H1 (cell line): ENCODE measurements around the gene SERINC5. TPM values are rescaled to one million over a fixed set of nuclear protein-coding genes. Genes with fewer than 3 reads are reported as not detected.

Source experiments
- CTCF ChIA-PET: fragments of 300-600 bp; sonication (Branson Sonifier 250); formaldehyde crosslinking; loops from one replicate; lab custom pipeline; 2021; ENCODE audit not compliant: partially characterized antibody; lab: Charles Lee
- POLR2A ChIA-PET: fragments of 300-600 bp; sonication (Branson Sonifier 250); formaldehyde crosslinking; loops from one replicate; lab custom pipeline; 2021; ENCODE audit warnings: inconsistent platforms; ENCODE audit not compliant: partially characterized antibody; lab: Charles Lee
- DNase-seq, 2 experiments: peaks; one replicate each; pipeline versions ENCODE4 v3.0.0 to v3.0.0-alpha.2; 2010 to 2022; ENCODE audit warnings: low spot score in 2 of 2, low read depth in 1 of 2, mixed read lengths in 1 of 2
- FAIRE-seq: peaks from 2 replicates; lab custom pipeline; 2011; peaks lifted over from hg19 to GRCh38; lab: Jason Lieb, UNC
- H2AFZ ChIP-seq: 2 replicates; pipeline ENCODE4 v1.8.1; 2012; ENCODE audit warnings: low read length, inconsistent platforms
- H2AK5ac ChIP-seq: 2 replicates; pipeline ENCODE4 v1.6.1; 2013; ENCODE audit warnings: low read depth, low read length
- H2BK120ac ChIP-seq: replicated peaks from 2 replicates; pipeline ENCODE3; 2013; ENCODE audit warnings: low read depth, low read length, inconsistent platforms
- H2BK12ac ChIP-seq: 2 replicates; pipeline ENCODE4 v1.6.1; 2013; ENCODE audit warnings: low read depth, low read length
- H2BK15ac ChIP-seq: 2 replicates; pipeline ENCODE4 v1.6.1; 2013; ENCODE audit warnings: low read length
- H2BK20ac ChIP-seq: 2 replicates; pipeline ENCODE4 v1.6.1; 2013; ENCODE audit warnings: low read length
- H2BK5ac ChIP-seq: 2 replicates; pipeline ENCODE4 v1.6.1; 2013; ENCODE audit warnings: low read depth, low read length
- H3K14ac ChIP-seq: 2 replicates; pipeline ENCODE4 v1.6.1; 2013; ENCODE audit warnings: inconsistent platforms; ENCODE audit not compliant: insufficient read length
- H3K18ac ChIP-seq: 2 replicates; pipeline ENCODE4 v1.6.1; 2013; ENCODE audit warnings: low read length; ENCODE audit errors: extremely low read depth
- H3K23ac ChIP-seq: 2 replicates; pipeline ENCODE4 v1.6.1; 2013; ENCODE audit warnings: inconsistent platforms; ENCODE audit not compliant: insufficient read length
- H3K23me2 ChIP-seq: 2 replicates; pipeline ENCODE4 v1.6.1; 2013; ENCODE audit warnings: low read depth, low read length
- H3K27ac ChIP-seq: 2 replicates; pipeline ENCODE4 v1.6.1; 2011; ENCODE audit warnings: low read depth, low read length, inconsistent platforms
- H3K27me3 ChIP-seq, 4 experiments: replicated peaks in 1 of 4; 1 replicate in 1 of 4; 2 replicates in 3 of 4; pipeline versions ENCODE4 v1.6.1 to v1.8.1; 2011 to 2013; ENCODE audit warnings: low read length in 3 of 4, mild to moderate bottlenecking in 3 of 4, inconsistent platforms in 2 of 4, mixed read lengths in 2 of 4, moderate library complexity in 1 of 4; ENCODE audit not compliant: control insufficient read depth in 3 of 4, insufficient read depth in 3 of 4; ENCODE audit errors: extremely low read depth in 1 of 4
- H3K36me3 ChIP-seq, 4 experiments: 2 replicates each; pipeline versions ENCODE4 v1.6.1 to v1.8.1; 2011 to 2013; ENCODE audit warnings: mild to moderate bottlenecking in 4 of 4, low read length in 3 of 4, moderate library complexity in 2 of 4, control low read depth in 1 of 4, inconsistent platforms in 1 of 4; ENCODE audit not compliant: insufficient read depth in 4 of 4, control insufficient read depth in 2 of 4
- H3K4ac ChIP-seq: replicated peaks from 2 replicates; pipeline ENCODE3; 2013; ENCODE audit warnings: low read length, low read depth, mixed read lengths, inconsistent platforms; ENCODE audit not compliant: insufficient read length
- H3K4me1 ChIP-seq, 4 experiments: replicated peaks in 1 of 4; 1 replicate in 1 of 4; 2 replicates in 3 of 4; pipeline versions ENCODE4 v1.6.1 to v1.8.1; 2011 to 2013; ENCODE audit warnings: low read length in 3 of 4, inconsistent platforms in 2 of 4, mixed read lengths in 1 of 4; ENCODE audit not compliant: insufficient read depth in 4 of 4, control insufficient read depth in 3 of 4
- H3K4me2 ChIP-seq, 2 experiments: 2 replicates each; pipeline versions ENCODE4 v1.6.1 to v1.8.1; 2011 to 2013; ENCODE audit warnings: low read depth in 2 of 2, low read length in 2 of 2, control low read depth in 1 of 2, inconsistent platforms in 1 of 2, mild to moderate bottlenecking in 1 of 2; ENCODE audit not compliant: insufficient read depth in 1 of 2
- H3K4me3 ChIP-seq, 4 experiments: fragments of 200-600, 300-600 bp in 1 of 4; sonication (generic), shearing (Covaris generic), sonication (Bioruptor Twin) in 1 of 4; 2 replicates each; pipeline versions ENCODE4 v1.5.1 to v1.8.1; 2011 to 2016; ENCODE audit warnings: low read length in 4 of 4, low read depth in 3 of 4, control low read depth in 2 of 4, inconsistent platforms in 2 of 4, mild to moderate bottlenecking in 2 of 4, mixed read lengths in 1 of 4, moderate library complexity in 1 of 4; ENCODE audit not compliant: insufficient read depth in 2 of 4; ENCODE audit errors: extremely low read depth in 1 of 4
- H3K56ac ChIP-seq: replicated peaks from 2 replicates; pipeline ENCODE3; 2013; ENCODE audit warnings: low read depth, mild to moderate bottlenecking, mixed read lengths, low read length, inconsistent platforms; ENCODE audit not compliant: insufficient read length
- H3K79me1 ChIP-seq: 2 replicates; pipeline ENCODE4 v1.6.1; 2013; ENCODE audit warnings: low read depth, low read length, control low read depth
- H3K79me2 ChIP-seq, 2 experiments: 2 replicates each; pipeline versions ENCODE4 v1.6.1 to v1.8.1; 2012 to 2013; ENCODE audit warnings: low read length in 2 of 2, mild to moderate bottlenecking in 2 of 2, inconsistent platforms in 1 of 2; ENCODE audit not compliant: insufficient read depth in 2 of 2, control insufficient read depth in 1 of 2
- H3K9ac ChIP-seq, 4 experiments: replicated peaks in 1 of 4; 1 replicate in 1 of 4; 2 replicates in 3 of 4; pipeline versions ENCODE4 v1.6.1 to v1.8.1; 2011 to 2013; ENCODE audit warnings: low read depth in 3 of 4, low read length in 3 of 4, control low read depth in 2 of 4, mild to moderate bottlenecking in 2 of 4, moderate library complexity in 2 of 4, inconsistent platforms in 1 of 4; ENCODE audit errors: extremely low read depth in 1 of 4
- H3K9me3 ChIP-seq, 2 experiments: 2 replicates each; pipeline versions ENCODE4 v1.6.1 to v1.8.1; 2012 to 2013; ENCODE audit warnings: mild to moderate bottlenecking in 2 of 2, moderate library complexity in 2 of 2, control low read depth in 1 of 2, inconsistent platforms in 1 of 2, low read depth in 1 of 2, low read length in 1 of 2, mixed read lengths in 1 of 2; ENCODE audit not compliant: insufficient read depth in 2 of 2
- H4K20me1 ChIP-seq, 2 experiments: replicated peaks in 1 of 2; 2 replicates each; pipeline versions ENCODE3 to v1.8.1; 2011 to 2013; ENCODE audit warnings: inconsistent platforms in 2 of 2, low read length in 2 of 2, mild to moderate bottlenecking in 1 of 2; ENCODE audit not compliant: insufficient read depth in 2 of 2, control insufficient read depth in 1 of 2
- H4K5ac ChIP-seq: 2 replicates; pipeline ENCODE4 v1.6.1; 2013; ENCODE audit warnings: low read length, low read depth, mixed read lengths, inconsistent platforms; ENCODE audit not compliant: insufficient read length
- H4K8ac ChIP-seq: 2 replicates; pipeline ENCODE4 v1.8.0; 2013; ENCODE audit warnings: mild to moderate bottlenecking, moderate library complexity, low read length, inconsistent platforms; ENCODE audit not compliant: insufficient read depth; ENCODE audit errors: extremely low read depth
- H4K91ac ChIP-seq: replicated peaks from 2 replicates; pipeline ENCODE3; 2013; ENCODE audit warnings: low read length, mixed read lengths, inconsistent platforms; ENCODE audit not compliant: insufficient read length
- ASH2L ChIP-seq: fragments of 200-600, 300-600 bp; sonication (generic); IDR thresholded peaks from one replicate; pipeline ENCODE4 v1.7.1; 2017; ENCODE audit warnings: low read length
- HDAC2 ChIP-seq, 2 experiments: fragments of 300-600 bp in 1 of 2; sonication (generic) in 1 of 2; IDR thresholded peaks; 2 replicates each; pipeline ENCODE4 v1.6.1; 2011 to 2012; ENCODE audit warnings: low read depth in 2 of 2, low read length in 2 of 2, mild to moderate bottlenecking in 2 of 2, moderate library complexity in 2 of 2, borderline replicate concordance in 1 of 2, inconsistent platforms in 1 of 2
- JUN ChIP-seq: IDR thresholded peaks from 2 replicates; pipeline ENCODE4 v1.6.1; 2011; ENCODE audit warnings: low read depth, mild to moderate bottlenecking, improper control_type of control experiment, low read length
- MAX ChIP-seq: IDR thresholded peaks from 2 replicates; pipeline ENCODE4 v1.6.1; 2012; ENCODE audit warnings: inconsistent platforms
- RNF2 ChIP-seq: fragments of 200-900, 300-1000 bp; sonication (generic); IDR thresholded peaks from 2 replicates; pipeline ENCODE4 v1.7.1; 2016; ENCODE audit warnings: borderline replicate concordance, low read depth, mild to moderate bottlenecking, antibody characterized with exemption, low read length; ENCODE audit not compliant: poor library complexity, severe bottlenecking; ENCODE audit errors: missing control alignments
- SIN3A ChIP-seq, 2 experiments: IDR thresholded peaks in 1 of 2; conservative IDR thresholded peaks in 1 of 2; 2 replicates each; pipeline ENCODE4 v1.6.1; 2011 to 2012; ENCODE audit warnings: low read length in 2 of 2, improper control_type of control experiment in 1 of 2, low read depth in 1 of 2, mild to moderate bottlenecking in 1 of 2
- SRF ChIP-seq: IDR thresholded peaks from 2 replicates; pipeline ENCODE4 v1.6.1; 2011; ENCODE audit warnings: mild to moderate bottlenecking, low read depth, low read length, moderate library complexity
- TBP ChIP-seq: IDR thresholded peaks from 2 replicates; pipeline ENCODE4 v1.6.1; 2011; ENCODE audit warnings: low read depth, low read length, improper control_type of control experiment
- WGBS, 2 experiments: shearing (Covaris generic) in 1 of 2; methylation state at CpG; one replicate each; pipeline versions ENCODE4 v1.1.6 to v1.1.7; 2013 to 2015; ENCODE audit warnings: low lambda C conversion rate in 2 of 2, mixed read lengths in 2 of 2, inconsistent platforms in 1 of 2, low coverage in 1 of 2, missing lambda C conversion rate in 1 of 2; ENCODE audit not compliant: insufficient replicate concordance in 2 of 2, insufficient coverage in 1 of 2, insufficient read length in 1 of 2; ENCODE audit errors: extremely low coverage in 1 of 2, missing lambda C conversion rate in 1 of 2; 5-methylcytosine and 5-hydroxymethylcytosine counted together
- polyA plus RNA-seq, 7 experiments: library from polyadenylated mRNA; depleted of rRNA in 3 of 7; stranded (reverse) in 5 of 7; unstranded in 2 of 7; fragments of >200 nt in 5 of 7; fragments of 200-250 nt in 2 of 7; gene quantifications; 1 replicate in 5 of 7; 2 replicates in 1 of 7; 4 replicates in 1 of 7; pipeline versions ENCODE4 v1.2.1 to v1.2.3, GENCODE V29; 2011 to 2013; ENCODE audit warnings: missing spikeins in 2 of 7, mixed read lengths in 2 of 7
- total RNA-seq: library from RNA; stranded (reverse); fragmentation: NEBNext Ultra II Directional; extraction: Animal tissue kit (Norgen Biotek cat#: 25700); gene quantifications from 2 replicates; pipeline ENCODE4 v1.2.1, GENCODE V29; 2021

SERINC5 gene
- total and polyA plus RNA-seq, 2 of the 8 experiments (the other 6 are each of a cell fraction or from before 2014, with no cell fraction given), result 32.2 to 149 TPM

- H3K23me2 ChIP-seq, result peaks cover 16% of the 10 kb centered on the region
- H3K79me2 ChIP-seq, result peaks cover 44 to 60% of the 10 kb centered on the region in 2 experiments
- TF ChIP-seq SRF (no peak), TBP (no peak), HDAC2 (IDR thresholded peaks at IDR 0.05; ENCODE audit: borderline replicate concordance in 1 of 2, low read depth in 2 of 2, low read length in 2 of 2) (0 out of 4 replicates have a peak, but pooled peaks of 1 of the 2 experiments have one; percentile 44), ASH2L (no peak), SIN3A (conservative IDR thresholded peaks at IDR 0.05 in 1 of 2, IDR thresholded peaks at IDR 0.05 in 1 of 2; ENCODE audit: low read depth in 1 of 2, low read length in 2 of 2) (peak in 1 of 2 experiments; percentile 80; a peak in 1 of 4 replicates), RNF2 (no peak), JUN (no peak), MAX (0 out of 2 replicates have a peak, but pooled peaks have one; percentile 2)
- TF ChIP-seq, all 59 proteins: peak for 3
- Histone ChIP-seq H3K18ac (peak overlapping the region; percentile 80), H3K4me1 (peaks cover 7 to 30% (median 24%) of the 10 kb centered on the region in 4 experiments), H4K8ac (peak overlapping the region; percentile 5), H3K14ac (no peak overlapping the region), H3K4me3 (peak overlapping the region; percentile 79 to 92 (median 80)), H2BK12ac (0 out of 2 replicates have a peak overlapping the region, but pooled peaks have one; percentile 2), H3K4me2 (peak overlapping the region; percentile 90 to 96), H2BK20ac (no peak overlapping the region), H3K79me1 (peaks cover 10% of the 10 kb centered on the region; the same call in 1 of the 2 replicates), H3K27me3 (no peaks in the 10 kb centered on the region), H4K5ac (no peak overlapping the region), H3K23ac (no peak overlapping the region), H2BK5ac (peak overlapping the region; percentile 68; the same call in 1 of the 2 replicates), H3K36me3 (peaks cover 0 to 4% (median 0%) of the 10 kb centered on the region in 4 experiments; a peak in 1 of 8 replicates), H3K9ac (peak overlapping the region; percentile 60 to 85 (median 66)), H2AK5ac (no peak overlapping the region), H4K20me1 (peaks cover 9 to 28% of the 10 kb centered on the region in 2 experiments), H3K27ac (no peak overlapping the region), H3K56ac (peak overlapping the region; percentile 55), H3K4ac (no peak overlapping the region), H4K91ac (no peak overlapping the region), H2AFZ (no peak overlapping the region), H2BK120ac (no peak overlapping the region), H3K9me3 (no peaks in the 10 kb centered on the region), H2BK15ac (0 out of 2 replicates have a peak overlapping the region, but pooled peaks have one; percentile 92)
- POLR2A ChIA-PET, result interaction anchor here (0.6 to 6.0 kb wide), 23 partner anchors 10 to 165 kb away, joined by 3 to 113 read pairs (median 5); partner anchors contain the start of gene ZFYVE16
- CTCF ChIA-PET, result interaction anchor here (0.7 to 2.2 kb wide), 9 partner anchors 9 to 172 kb away, joined by 3 to 8 read pairs (median 4); no protein-coding TSS in a partner anchor
- FAIRE-seq (no peak), DNase-seq (no peak)
- 0% methylated on average over 10 of the region's 37 CpGs; no CpG with 5 or more reads in 1 of the 2 experiments for WGBS, 2 experiments
Observed at GRCh38 chr5:80255431-80255810, 427 bp downstream of the SERINC5 start.
